Activated CD4-positive, alpha-beta memory T cell treated with anti-CD3 and anti-CD28 coated beads for 36 hours (primary cell): Measurements from ENCODE around the gene SUMO3. TPM values are rescaled to one million over a fixed set of nuclear protein-coding genes. Genes with fewer than 3 reads are reported as not detected.

Experiments
- CTCF ChIA-PET: fragments of 350-600 bp; sonication (Branson Sonifier 250); formaldehyde crosslinking; loops from one replicate; lab custom pipeline; 2021; ENCODE audit warnings: antibody characterized with exemption, inconsistent platforms; lab: Charles Lee
- POLR2A ChIA-PET: fragments of 350-600 bp; sonication (Branson Sonifier 250); formaldehyde crosslinking; loops from one replicate; lab custom pipeline; 2021; ENCODE audit warnings: antibody characterized with exemption; lab: Charles Lee
- DNase-seq: peaks from one replicate; pipeline ENCODE4 v3.0.0-alpha.2; 2020
- H3K27ac Mint-ChIP-seq: one replicate; pipeline ENCODE4 v1.8.0; 2021; ENCODE audit warnings: mixed read lengths
- H3K27me3 Mint-ChIP-seq: one replicate; pipeline ENCODE4 v1.8.0; 2021; ENCODE audit warnings: mixed read lengths
- H3K36me3 Mint-ChIP-seq: one replicate; pipeline ENCODE4 v1.8.0; 2021; ENCODE audit warnings: mixed read lengths
- H3K4me1 Mint-ChIP-seq: one replicate; pipeline ENCODE4 v1.8.0; 2021; ENCODE audit warnings: low read depth, mixed read lengths
- H3K4me3 Mint-ChIP-seq: one replicate; pipeline ENCODE4 v1.8.0; 2021; ENCODE audit warnings: mild to moderate bottlenecking, mixed read lengths
- H3K9me3 Mint-ChIP-seq: one replicate; pipeline ENCODE4 v1.8.0; 2021; ENCODE audit warnings: mixed read lengths
- intact Hi-C: fragments of 100-400 bp; cut with micrococcal nuclease; formaldehyde crosslinking; loops from one replicate; pipeline ENCODE4 v1.15.1; 2023
- total RNA-seq, 2 experiments: library from RNA; stranded (reverse); gene quantifications; one replicate each; pipeline ENCODE4 v1.2.3, GENCODE V29; 2021

SUMO3 gene
- total RNA-seq, 2 experiments from 2014 or later, result 77.2 to 77.6 TPM

DNA sequence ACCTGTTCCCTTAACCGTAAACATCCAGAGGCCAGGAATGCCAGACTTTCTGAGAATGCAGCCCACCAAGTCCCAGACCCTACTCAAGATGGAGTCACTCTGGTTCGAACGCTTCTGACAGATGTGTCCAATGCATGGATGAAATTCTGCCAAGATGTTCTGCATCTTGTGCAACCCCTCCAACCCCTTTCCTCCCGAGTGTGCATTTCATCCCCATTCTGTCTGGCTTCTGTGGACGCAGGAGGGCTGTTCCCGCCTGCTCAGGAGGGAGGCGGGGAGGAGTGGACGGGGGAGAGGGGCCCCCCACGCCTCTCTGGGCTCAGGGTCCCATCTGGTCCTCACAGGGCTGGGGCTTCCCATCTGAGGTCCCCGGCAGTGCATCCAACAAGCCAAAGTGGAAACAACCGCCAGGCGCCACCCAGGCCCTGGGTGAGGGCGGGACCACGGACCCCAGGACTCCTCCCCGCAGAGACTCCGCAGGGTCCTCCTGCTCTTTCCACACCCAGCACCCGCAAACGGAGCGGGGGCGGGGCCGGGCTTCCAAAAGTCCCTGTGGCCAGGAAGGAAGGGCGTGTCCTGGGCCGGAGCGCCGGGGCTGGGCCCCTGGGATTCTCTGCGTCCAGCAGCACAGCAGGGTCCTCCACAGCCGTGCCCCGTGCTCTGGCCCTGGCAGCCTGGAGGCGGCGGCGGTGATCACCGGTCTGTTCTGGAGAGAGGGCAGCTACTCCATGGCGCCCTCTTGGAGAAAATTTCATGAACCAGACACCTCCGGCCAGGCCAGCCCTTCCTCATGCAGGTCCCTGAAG is 27.8 kb upstream of the SUMO3 start:
- ChIA-PET CTCF (interaction anchor here (1.3 to 2.0 kb wide), 3 partner anchors 30 to 52 kb away, joined by 5 to 8 read pairs (median 6); partner anchors contain the start of gene UBE2G2), POLR2A (interaction anchor here (1.0 kb wide), 1 partner anchor 45 kb away, joined by 4 read pairs; no protein-coding TSS in a partner anchor)
- Mint-ChIP-seq H3K27me3 (no peaks in the 10 kb centered on the region), H3K36me3 (peaks cover 3% of the 10 kb centered on the region), H3K27ac (no peak overlapping the region), H3K4me3 (peak overlapping the region; percentile 60), H3K9me3 (no peaks in the 10 kb centered on the region), H3K4me1 (peaks cover 13% of the 10 kb centered on the region)
- DNase-seq, result peak; percentile 76
- intact Hi-C loops, result no loop called here

DNA sequence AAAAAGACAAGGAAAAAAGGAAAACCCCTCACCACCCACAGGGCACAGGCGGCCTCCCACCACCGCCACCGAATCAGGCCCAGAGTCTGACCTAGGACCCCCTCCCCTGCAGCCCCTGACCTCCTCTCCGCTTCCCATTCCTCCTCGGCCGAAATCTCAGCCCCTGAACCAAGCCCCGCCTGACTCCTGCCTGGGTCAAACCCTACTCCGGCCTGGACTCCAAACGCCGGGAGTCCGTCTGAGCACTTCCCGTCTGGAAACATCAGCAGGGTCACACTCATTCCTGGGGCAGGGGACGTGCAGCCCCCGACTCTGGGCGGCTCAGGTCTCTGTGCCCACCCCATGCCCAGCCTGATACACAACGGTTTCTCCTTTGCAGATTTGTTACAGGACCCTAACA is 26.4 kb upstream of the SUMO3 start:
- CTCF ChIA-PET, result no interaction called here
- intact Hi-C loops, result no loop called here
- peaks cover 13% of the 10 kb centered on the region for H3K4me1 Mint-ChIP-seq
- no peak for DNase-seq
- H3K27me3 Mint-ChIP-seq, result no peaks in the 10 kb centered on the region
- no peak overlapping the region for H3K4me3 Mint-ChIP-seq
- POLR2A ChIA-PET, result no interaction called here
- peaks cover 3% of the 10 kb centered on the region for H3K36me3 Mint-ChIP-seq
- H3K27ac Mint-ChIP-seq, result no peak overlapping the region
- no peaks in the 10 kb centered on the region for H3K9me3 Mint-ChIP-seq

DNA sequence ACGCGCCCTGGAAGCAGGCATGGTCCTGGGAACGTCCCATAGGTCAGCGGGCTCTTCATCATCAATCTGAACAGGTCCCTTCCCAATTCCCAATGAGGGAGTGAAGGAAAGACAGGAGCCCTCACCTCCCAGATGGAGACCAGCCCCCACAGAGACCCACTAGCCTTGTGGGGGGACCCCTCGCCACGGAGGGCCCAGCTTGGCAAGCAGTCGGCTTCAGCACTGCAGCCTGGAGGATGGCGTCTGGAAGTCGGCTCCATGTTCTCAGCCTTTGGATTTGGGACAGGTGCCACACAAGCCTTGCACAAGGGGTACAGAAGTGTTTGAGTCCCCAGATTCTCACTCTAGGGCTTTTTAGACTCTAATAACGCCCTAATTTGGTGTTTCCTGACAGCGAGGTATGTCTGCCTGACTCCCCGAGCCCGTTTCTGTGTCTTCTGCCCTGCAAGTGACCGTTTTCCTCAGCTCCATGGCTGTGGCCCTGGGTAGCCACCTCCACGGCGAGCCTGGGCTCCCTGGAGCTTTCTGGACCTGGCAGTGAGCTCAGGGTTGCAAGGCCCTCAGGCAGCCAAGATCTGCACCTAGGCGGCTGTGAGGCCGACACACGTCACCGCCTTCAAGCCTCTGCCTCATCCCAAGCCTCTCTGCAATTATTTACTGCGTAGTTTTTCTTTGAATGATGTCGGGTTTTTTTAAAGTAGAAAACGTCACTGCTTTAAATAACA is 25.0 kb upstream of the SUMO3 start:
- no peaks in the 10 kb centered on the region for H3K27me3 Mint-ChIP-seq
- DNase-seq, result no peak
- POLR2A ChIA-PET, result interaction anchor here (0.8 kb wide), 1 partner anchor 61 kb away, joined by 3 read pairs; no protein-coding TSS in a partner anchor
- H3K4me1 Mint-ChIP-seq, result peaks cover 13% of the 10 kb centered on the region
- H3K36me3 Mint-ChIP-seq, result no peaks in the 10 kb centered on the region
- no peak overlapping the region for H3K27ac Mint-ChIP-seq
- no peak overlapping the region for H3K4me3 Mint-ChIP-seq
- CTCF ChIA-PET, result interaction anchor here (0.6 kb wide), 1 partner anchor 349 kb away, joined by 3 read pairs; no protein-coding TSS in a partner anchor
- intact Hi-C loops, result no loop called here
- no peaks in the 10 kb centered on the region for H3K9me3 Mint-ChIP-seq

GRCh38 chr21:44842087-44842486 is 24.2 kb upstream of the SUMO3 start:
- H3K27me3 Mint-ChIP-seq, result no peaks in the 10 kb centered on the region
- DNase-seq, result no peak
- POLR2A ChIA-PET, result no interaction called here
- no peaks in the 10 kb centered on the region for H3K9me3 Mint-ChIP-seq
- H3K4me3 Mint-ChIP-seq, result no peak overlapping the region
- intact Hi-C loops, result no loop called here
- CTCF ChIA-PET, result no interaction called here
- H3K27ac Mint-ChIP-seq, result no peak overlapping the region
- H3K36me3 Mint-ChIP-seq, result no peaks in the 10 kb centered on the region
- peaks cover 13% of the 10 kb centered on the region for H3K4me1 Mint-ChIP-seq

DNA sequence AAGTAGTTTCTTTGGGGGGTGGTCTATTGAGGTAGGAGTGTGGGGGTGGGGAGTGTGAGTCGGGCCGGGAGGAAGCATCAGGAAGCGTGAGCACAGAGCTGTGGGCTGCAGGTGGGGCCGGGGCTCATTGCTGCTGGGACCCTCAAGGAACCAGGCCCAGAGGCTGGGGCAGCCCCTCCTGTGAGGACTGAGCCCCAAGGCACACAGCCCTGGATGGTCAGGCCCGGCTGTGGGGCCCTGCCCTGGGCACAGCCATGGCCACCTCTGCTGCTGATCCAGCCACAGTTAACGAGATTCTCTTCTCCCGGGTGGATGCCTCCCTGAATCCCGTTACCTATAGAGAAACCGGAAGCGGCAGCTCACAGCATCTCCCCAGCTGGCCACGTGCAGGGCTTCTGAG is 22.9 kb upstream of the SUMO3 start:
- Mint-ChIP-seq H3K4me3 (no peak overlapping the region), H3K4me1 (peaks cover 4% of the 10 kb centered on the region), H3K27me3 (no peaks in the 10 kb centered on the region), H3K27ac (no peak overlapping the region), H3K36me3 (no peaks in the 10 kb centered on the region), H3K9me3 (no peaks in the 10 kb centered on the region)
- no peak for DNase-seq
- CTCF ChIA-PET, result no interaction called here
- intact Hi-C loops, result no loop called here
- POLR2A ChIA-PET, result no interaction called here

GRCh38 chr21:44838951-44839350 is 21.1 kb upstream of the SUMO3 start:
- intact Hi-C loops, result no loop called here
- Mint-ChIP-seq H3K27ac (no peak overlapping the region), H3K36me3 (no peaks in the 10 kb centered on the region), H3K4me1 (no peaks in the 10 kb centered on the region), H3K27me3 (no peaks in the 10 kb centered on the region), H3K9me3 (no peaks in the 10 kb centered on the region), H3K4me3 (no peak overlapping the region)
- POLR2A ChIA-PET, result no interaction called here
- CTCF ChIA-PET, result no interaction called here
- DNase-seq, result no peak

GRCh38 chr21:44838039-44838895 is 20.4 kb upstream of the SUMO3 start:
- no peak overlapping the region for H3K27ac Mint-ChIP-seq
- DNase-seq, result no peak
- CTCF ChIA-PET, result no interaction called here
- intact Hi-C loops, result no loop called here
- no peaks in the 10 kb centered on the region for H3K36me3 Mint-ChIP-seq
- no peaks in the 10 kb centered on the region for H3K4me1 Mint-ChIP-seq
- POLR2A ChIA-PET, result no interaction called here
- no peak overlapping the region for H3K4me3 Mint-ChIP-seq
- H3K9me3 Mint-ChIP-seq, result no peaks in the 10 kb centered on the region
- no peaks in the 10 kb centered on the region for H3K27me3 Mint-ChIP-seq

- Mint-ChIP-seq H3K4me3 (no peak overlapping the region), H3K27me3 (no peaks in the 10 kb centered on the region), H3K36me3 (no peaks in the 10 kb centered on the region), H3K4me1 (no peaks in the 10 kb centered on the region), H3K27ac (no peak overlapping the region), H3K9me3 (no peaks in the 10 kb centered on the region)
- no peak for DNase-seq
- POLR2A ChIA-PET, result no interaction called here
- CTCF ChIA-PET, result no interaction called here
- intact Hi-C loops, result no loop called here
Observed at GRCh38 chr21:44837537-44837936, 19.7 kb upstream of the SUMO3 start.

GRCh38 chr21:44836666-44837471 is 19.0 kb upstream of the SUMO3 start:
- Mint-ChIP-seq H3K27me3 (no peaks in the 10 kb centered on the region), H3K9me3 (no peaks in the 10 kb centered on the region), H3K27ac (no peak overlapping the region), H3K4me3 (no peak overlapping the region), H3K4me1 (no peaks in the 10 kb centered on the region), H3K36me3 (no peaks in the 10 kb centered on the region)
- CTCF ChIA-PET, result no interaction called here
- no peak for DNase-seq
- intact Hi-C loops, result no loop called here
- POLR2A ChIA-PET, result no interaction called here

GRCh38 chr21:44836349-44836665 is 18.4 kb upstream of the SUMO3 start:
- no peak overlapping the region for H3K4me3 Mint-ChIP-seq
- DNase-seq, result no peak
- H3K36me3 Mint-ChIP-seq, result no peaks in the 10 kb centered on the region
- no peaks in the 10 kb centered on the region for H3K27me3 Mint-ChIP-seq
- CTCF ChIA-PET, result no interaction called here
- POLR2A ChIA-PET, result no interaction called here
- H3K27ac Mint-ChIP-seq, result no peak overlapping the region
- no peaks in the 10 kb centered on the region for H3K9me3 Mint-ChIP-seq
- H3K4me1 Mint-ChIP-seq, result peaks cover 2% of the 10 kb centered on the region
- intact Hi-C loops, result no loop called here

GRCh38 chr21:44835647-44835973 is 17.7 kb upstream of the SUMO3 start:
- H3K27ac Mint-ChIP-seq, result no peak overlapping the region
- DNase-seq, result no peak
- H3K4me1 Mint-ChIP-seq, result peaks cover 6% of the 10 kb centered on the region
- no peak overlapping the region for H3K4me3 Mint-ChIP-seq
- H3K36me3 Mint-ChIP-seq, result no peaks in the 10 kb centered on the region
- CTCF ChIA-PET, result no interaction called here
- H3K27me3 Mint-ChIP-seq, result no peaks in the 10 kb centered on the region
- H3K9me3 Mint-ChIP-seq, result no peaks in the 10 kb centered on the region
- POLR2A ChIA-PET, result no interaction called here
- intact Hi-C loops, result no loop called here
